Suprapubic skin (tissue), 4 donors: ENCODE data around the gene SLC36A2.

Source experiments
- POLR2A ChIP-seq, 2 donors: fragments of 450-650 bp; IDR thresholded peaks; one replicate each; pipeline ENCODE4 v1.6.1; 2017; ENCODE audit warnings: antibody characterized with exemption in 2 of 2, mild to moderate bottlenecking in 2 of 2, moderate library complexity in 2 of 2
- POLR2AphosphoS5 ChIP-seq, 3 donors: sonication (generic); formaldehyde crosslinking; IDR thresholded peaks; one replicate each; pipeline ENCODE4 v1.6.1; 2017; ENCODE audit warnings: antibody characterized with exemption in 3 of 3
- TF ChIP-seq, protein P1 (sequence below), 2 donors: fragments of 200-600 bp in 1 of 2; fragments of 450-650 bp in 1 of 2; sonication (generic) in 1 of 2; IDR thresholded peaks; one replicate each; pipeline ENCODE4 v1.5.1; 2016 to 2019; ENCODE audit warnings: antibody characterized with exemption in 2 of 2, mild to moderate bottlenecking in 1 of 2, moderate library complexity in 1 of 2

DNA sequence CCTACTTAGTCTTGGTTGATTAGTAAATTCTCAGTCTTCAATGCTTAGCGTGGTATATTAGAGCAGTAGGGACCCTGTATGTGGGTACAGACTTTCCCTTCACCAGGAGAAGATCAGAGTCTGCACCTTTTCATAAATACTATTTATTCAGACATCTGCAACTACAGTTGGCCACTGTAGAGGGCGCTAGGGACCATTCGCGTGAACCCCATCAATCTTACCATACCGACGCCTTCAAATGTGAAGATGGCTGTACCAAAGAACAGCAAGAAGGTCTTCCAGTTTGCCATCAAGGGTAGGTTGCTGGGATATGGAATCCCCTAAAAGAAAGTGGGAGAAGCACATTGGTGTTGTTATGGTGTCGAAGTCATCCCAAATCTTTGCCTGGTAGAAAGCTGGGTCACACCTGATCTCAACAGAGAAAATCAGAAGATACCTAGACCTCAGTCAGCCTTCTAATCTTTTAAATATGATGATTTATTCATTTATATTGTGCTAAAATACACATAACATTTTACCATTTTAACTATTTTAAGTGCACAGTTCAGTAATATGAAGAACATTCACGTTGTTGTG lies 62.9 kb downstream of the SLC36A2 start:
- TF ChIP-seq, protein P1, sequence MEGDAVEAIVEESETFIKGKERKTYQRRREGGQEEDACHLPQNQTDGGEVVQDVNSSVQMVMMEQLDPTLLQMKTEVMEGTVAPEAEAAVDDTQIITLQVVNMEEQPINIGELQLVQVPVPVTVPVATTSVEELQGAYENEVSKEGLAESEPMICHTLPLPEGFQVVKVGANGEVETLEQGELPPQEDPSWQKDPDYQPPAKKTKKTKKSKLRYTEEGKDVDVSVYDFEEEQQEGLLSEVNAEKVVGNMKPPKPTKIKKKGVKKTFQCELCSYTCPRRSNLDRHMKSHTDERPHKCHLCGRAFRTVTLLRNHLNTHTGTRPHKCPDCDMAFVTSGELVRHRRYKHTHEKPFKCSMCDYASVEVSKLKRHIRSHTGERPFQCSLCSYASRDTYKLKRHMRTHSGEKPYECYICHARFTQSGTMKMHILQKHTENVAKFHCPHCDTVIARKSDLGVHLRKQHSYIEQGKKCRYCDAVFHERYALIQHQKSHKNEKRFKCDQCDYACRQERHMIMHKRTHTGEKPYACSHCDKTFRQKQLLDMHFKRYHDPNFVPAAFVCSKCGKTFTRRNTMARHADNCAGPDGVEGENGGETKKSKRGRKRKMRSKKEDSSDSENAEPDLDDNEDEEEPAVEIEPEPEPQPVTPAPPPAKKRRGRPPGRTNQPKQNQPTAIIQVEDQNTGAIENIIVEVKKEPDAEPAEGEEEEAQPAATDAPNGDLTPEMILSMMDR (IDR thresholded peaks at IDR 0.05) = no peak
- TF ChIP-seq POLR2A (IDR thresholded peaks at IDR 0.05) (no peak), POLR2AphosphoS5 (IDR thresholded peaks at IDR 0.05) (no peak)
